ENCODE measurements around the gene TAB2.

The TAB2 gene

DNA sequence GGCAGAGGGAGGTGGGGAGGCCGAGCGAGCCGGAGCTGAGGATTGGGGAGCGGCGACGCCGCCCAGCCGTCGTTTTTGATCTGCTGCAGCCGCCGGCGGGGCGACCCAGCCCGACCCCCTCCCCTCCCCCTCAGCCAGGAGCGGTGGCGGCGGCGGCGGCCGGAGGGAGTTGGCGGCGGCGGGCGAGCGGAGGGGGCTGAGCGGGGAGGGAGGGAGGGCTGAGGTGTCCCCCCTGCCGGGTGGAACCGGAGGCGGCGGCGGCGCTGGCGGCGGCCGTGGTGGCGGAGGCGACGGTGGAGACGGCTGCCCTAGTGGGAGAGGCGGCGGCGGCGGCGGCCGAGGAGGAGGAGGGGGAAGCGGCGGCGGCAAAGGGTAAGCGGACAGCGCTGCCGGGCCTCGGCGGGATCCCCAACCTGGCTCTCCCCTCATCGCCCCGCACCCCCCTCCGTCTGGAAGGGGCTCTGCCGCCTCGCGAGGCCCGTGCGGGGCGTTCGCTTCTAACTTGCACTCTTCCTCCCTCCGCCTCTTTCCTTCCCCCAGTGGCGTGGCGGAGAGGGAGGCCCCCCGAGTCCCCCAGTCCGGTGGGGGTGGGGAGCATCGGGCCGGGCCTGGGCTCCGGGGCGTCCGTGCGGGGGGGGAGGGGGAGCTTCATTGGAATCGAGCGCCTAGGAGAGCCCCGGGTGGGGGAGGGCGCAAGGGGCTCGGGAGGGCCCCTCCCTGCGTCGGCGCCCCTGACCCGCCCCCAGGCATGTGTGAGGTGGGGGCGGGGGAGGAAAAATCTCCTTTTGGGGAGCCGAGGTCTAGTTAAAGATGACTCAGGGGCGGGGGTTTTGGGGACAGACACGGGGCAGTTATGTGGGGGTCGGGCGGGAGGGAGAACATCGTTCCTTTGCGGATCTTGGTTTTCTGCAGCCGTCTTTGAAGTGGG is at the start of gene TAB2:
TAB2 (plus strand) TSS at position 69 of the 928 bp plus-strand sequence. CDS start 52,286 bp downstream, outside the sequence.
- intact Hi-C loops (cut with DNase I) = no loop called here
- DNase-seq = peak in 36 of 42 donors; percentile 16 to 71 (median 45)

GRCh38 chr6:149268146-149268545 is 49.4 kb upstream of the TAB2 start:
- DNase-seq = no peak
- intact Hi-C loops (cut with DNase I) = no loop called here

- intact Hi-C loops (cut with DNase I) = no loop called here
- DNase-seq = no peak
Measured at GRCh38 chr6:149268768-149269167, 48.7 kb upstream of the TAB2 start.

GRCh38 chr6:149270616-149271015 is 46.9 kb upstream of the TAB2 start:
- DNase-seq = no peak
- intact Hi-C loops (cut with DNase I) = no loop called here

DNA sequence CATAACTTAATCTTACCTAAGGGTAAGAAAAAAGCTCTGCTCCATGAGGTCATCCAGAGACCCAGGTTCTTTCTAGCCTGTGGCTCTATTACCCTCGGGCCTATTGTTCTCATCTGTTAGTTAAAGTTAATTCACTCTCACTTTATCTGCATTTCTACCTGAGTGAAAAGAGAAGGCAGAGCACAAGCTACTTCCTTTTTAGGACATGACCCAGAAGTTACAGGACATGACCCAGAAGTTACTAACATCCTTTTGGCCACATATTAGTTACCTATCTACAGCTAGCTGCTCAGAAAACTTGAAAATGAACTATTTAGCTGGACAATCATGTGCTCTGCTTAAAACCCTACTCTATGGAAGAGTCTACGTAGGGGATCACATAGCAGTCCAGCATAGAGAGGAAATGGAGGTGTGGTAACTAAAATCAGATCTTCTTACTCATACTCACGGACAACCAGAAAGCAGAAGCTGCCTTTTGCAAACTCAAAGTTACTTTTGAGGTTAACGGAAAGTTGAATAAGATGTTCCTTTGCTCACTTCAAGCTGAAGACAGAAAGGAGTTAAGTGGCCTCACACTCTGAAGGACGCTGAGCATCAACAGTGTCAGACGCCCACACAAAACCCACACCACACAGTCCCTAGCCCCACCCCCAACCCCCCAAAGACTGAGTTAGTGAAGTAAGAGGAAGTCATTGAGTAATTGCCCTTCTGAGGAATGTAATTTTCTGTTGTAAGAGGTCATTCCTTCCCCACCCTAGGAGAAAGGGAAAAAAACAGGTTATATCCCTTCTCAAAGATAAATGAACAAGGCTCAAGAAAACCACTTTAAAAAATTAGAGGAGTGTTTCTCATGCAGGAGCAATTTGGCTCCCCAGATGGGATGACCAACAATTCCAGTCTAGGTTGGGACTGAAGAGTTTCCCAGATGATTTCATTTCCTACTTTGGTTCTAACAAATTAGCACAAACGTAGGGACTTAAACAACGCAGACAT is 45.9 kb upstream of the TAB2 start:
- DNase-seq = peak in 1 of 42 donors; percentile 51
- intact Hi-C loops (cut with DNase I) = no loop called here

DNA sequence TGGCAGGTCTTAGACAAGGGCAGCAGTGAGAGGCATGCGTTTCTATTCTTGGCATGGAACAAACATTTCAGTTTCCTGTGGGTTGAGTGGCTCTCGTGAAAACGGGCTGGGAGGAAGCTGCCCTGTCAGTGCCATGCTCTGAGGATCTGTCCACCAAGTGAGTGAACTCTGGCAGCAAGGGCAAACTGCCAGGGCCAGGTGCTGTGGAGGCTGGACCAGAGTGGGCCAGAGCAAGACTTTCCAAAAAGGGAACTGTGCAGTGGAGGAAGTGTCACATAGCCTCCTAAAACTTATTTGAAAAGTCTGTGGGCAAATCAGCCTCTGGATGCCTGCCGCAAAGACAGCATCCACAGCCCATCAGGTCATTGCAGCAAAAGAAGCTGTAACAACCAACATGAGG is 44.2 kb upstream of the TAB2 start:
- DNase-seq = peak in 40 of 42 donors; percentile 19 to 82 (median 55)
- intact Hi-C loops (cut with DNase I) = no loop called here

DNA sequence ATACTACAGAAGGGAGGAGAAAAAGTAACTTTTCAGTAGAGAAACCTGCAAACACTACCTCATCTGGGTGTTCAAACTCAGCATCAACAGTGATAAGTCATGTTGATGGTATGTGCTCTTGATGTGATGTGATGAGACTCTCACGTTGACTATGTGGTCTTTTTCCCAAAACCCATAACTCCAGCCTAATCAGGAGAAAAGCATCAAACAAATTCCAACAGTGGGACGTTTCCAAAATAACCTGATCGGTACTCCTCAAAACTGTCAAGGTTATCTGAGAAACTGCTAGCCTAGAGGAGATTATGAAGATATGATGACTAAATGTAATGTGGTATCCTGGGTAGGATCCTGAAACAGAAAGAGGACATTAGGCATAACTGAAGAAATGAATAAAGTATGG is 41.9 kb upstream of the TAB2 start:
- no peak for DNase-seq
- intact Hi-C loops (cut with DNase I) = no loop called here

GRCh38 chr6:149277621-149278020 is 39.9 kb upstream of the TAB2 start:
- no peak for DNase-seq
- intact Hi-C loops (cut with DNase I) = no loop called here

GRCh38 chr6:149278997-149279396 is 38.5 kb upstream of the TAB2 start:
- no peak for DNase-seq
- intact Hi-C loops (cut with DNase I) = no loop called here

GRCh38 chr6:149284904-149285303 is 32.6 kb upstream of the TAB2 start:
- DNase-seq = no peak
- intact Hi-C loops (cut with DNase I) = no loop called here

GRCh38 chr6:149285626-149286025 is 31.9 kb upstream of the TAB2 start:
- intact Hi-C loops (cut with DNase I) = no loop called here
- no peak for DNase-seq

DNA sequence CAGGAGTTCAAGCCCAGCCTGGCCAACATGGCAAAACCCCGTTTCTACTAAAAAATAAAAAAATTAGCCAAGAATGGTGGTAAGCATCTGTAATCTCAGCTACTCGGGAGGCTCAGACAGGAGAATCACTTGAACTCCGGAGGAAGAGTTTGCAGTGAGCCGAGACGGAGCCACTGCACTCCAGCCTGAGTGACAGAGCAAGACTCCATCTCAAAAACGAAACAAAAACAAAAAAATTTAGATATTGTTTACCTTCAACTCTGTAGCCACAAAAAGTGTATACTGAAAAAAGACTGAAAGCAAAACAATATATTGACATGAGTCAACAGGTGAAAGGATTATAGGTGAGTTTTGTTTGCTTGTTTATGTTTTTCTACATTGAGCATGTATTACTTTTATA is 30.6 kb upstream of the TAB2 start:
- intact Hi-C loops (cut with DNase I) = no loop called here
- no peak for DNase-seq

- intact Hi-C loops (cut with DNase I) = no loop called here
- no peak for DNase-seq
Measured at GRCh38 chr6:149289192-149289781, 28.2 kb upstream of the TAB2 start.

- intact Hi-C loops (cut with DNase I) = no loop called here
- no peak for DNase-seq
Measured at GRCh38 chr6:149289966-149290365, 27.5 kb upstream of the TAB2 start.

DNA sequence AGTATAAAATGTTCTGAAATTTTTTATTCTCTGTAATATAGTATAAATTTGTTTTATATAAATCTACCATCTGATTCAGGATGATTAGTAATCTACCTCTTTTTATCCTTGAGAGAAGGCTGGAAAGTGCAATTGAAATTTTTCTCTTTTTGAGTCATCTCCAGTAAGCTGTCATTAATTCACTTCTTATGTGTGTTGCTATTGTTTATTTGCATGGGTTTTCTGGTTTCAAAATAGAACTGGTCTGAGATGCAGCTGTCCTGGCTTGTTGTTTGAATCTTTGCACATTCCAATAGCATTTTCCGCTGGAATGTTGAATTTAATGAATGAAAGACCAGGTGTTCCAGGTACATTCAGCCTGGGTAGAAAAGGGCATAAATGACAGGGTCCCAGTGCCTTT is 24.3 kb upstream of the TAB2 start:
- DNase-seq = no peak
- intact Hi-C loops (cut with DNase I) = no loop called here

DNA sequence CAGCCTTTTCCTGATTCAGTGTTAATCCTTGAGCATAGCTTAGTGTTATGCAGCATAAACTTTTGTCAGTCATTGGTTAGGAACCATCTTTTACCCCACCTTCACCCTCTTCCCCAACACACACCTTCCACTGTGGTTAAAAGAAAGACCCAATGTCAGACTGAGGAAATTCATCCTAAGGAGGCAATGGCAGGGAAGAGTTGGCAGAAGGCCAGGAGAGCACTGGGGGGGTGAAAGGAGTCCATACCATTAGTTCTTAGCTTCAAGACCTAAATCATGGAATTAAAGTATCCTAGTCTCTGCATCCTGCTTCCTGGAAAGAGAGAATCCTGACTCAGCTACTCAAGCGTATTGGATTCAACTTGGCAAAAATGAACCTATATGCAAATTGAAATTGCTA is 16.9 kb upstream of the TAB2 start:
- intact Hi-C loops (cut with DNase I) = no loop called here
- no peak for DNase-seq

DNA sequence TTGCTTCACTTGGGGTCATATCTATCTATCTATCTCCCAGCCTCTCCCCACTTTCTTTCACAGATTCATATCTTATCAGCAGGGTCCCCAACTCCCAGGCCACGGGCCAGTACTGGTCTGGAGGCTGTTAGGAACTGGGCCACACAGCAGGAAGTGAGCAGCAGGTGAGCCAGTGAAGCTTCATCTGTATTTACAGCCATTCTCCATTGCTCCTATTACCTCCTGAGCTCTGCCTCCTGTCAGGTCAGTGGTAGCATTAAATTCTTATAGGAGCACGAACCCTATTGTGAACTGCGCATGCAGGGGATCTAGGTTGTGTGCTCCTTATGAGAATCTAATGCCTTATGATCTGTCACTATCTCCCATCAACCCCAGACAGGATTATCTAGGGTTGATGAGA is 14.8 kb upstream of the TAB2 start:
- no peak for DNase-seq
- intact Hi-C loops (cut with DNase I) = no loop called here

DNA sequence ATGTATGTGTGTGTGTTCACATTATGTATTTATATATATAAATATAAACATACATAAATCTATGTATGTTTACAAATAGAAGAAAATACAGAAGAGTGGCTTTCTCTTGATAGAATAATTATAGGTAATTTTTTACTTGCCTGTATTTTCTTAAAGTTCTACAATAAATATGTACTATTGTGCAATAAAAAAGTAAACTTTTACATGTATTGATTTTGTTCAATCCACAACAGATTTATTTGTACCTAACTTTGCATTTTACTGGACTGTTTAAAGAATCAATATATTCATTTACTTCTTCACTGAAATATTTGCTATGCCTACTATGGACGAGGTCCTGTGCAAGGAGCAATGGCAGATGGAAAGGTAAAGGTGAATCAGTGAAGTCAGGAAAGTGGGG is 14.0 kb upstream of the TAB2 start:
- DNase-seq = no peak
- intact Hi-C loops (cut with DNase I) = no loop called here

- no peak for DNase-seq
- intact Hi-C loops (cut with DNase I) = no loop called here
Measured at GRCh38 chr6:149305372-149305771, 12.1 kb upstream of the TAB2 start.

- no peak for DNase-seq
- intact Hi-C loops (cut with DNase I) = no loop called here
Measured at GRCh38 chr6:149306967-149307366, 10.5 kb upstream of the TAB2 start.
